Endothelial cell of umbilical vein (primary cell): ENCODE results near the gene ZDHHC20. TPM values are rescaled to one million over a fixed set of nuclear protein-coding genes. Genes with fewer than 3 reads are reported as not detected.

Experiments
- BruUV-seq: library from RNA; stranded (reverse); fragments of 400-500 nt; replicated peaks from 2 replicates; lab custom pipeline; 2021; lab: Mats Ljungman, UMichigan
- CTCF ChIA-PET: fragments of 300-600, 350-600 bp; sonication (Branson Sonifier 250); formaldehyde crosslinking; loops from one replicate; lab custom pipeline; 2021; ENCODE audit warnings: antibody characterized with exemption, inconsistent platforms; lab: Charles Lee
- POLR2A ChIA-PET: fragments of 300-600, 350-600 bp; sonication (Branson Sonifier 250); formaldehyde crosslinking; loops from one replicate; lab custom pipeline; 2021; ENCODE audit warnings: antibody characterized with exemption, inconsistent platforms; lab: Charles Lee
- DNase-seq: peaks from one replicate; pipeline ENCODE4 v3.0.0-alpha.2; 2011; ENCODE audit warnings: low read depth, low spot score
- FAIRE-seq: peaks from 2 replicates; lab custom pipeline; 2011; peaks lifted over from hg19 to GRCh38; lab: Jason Lieb, UNC
- H2AFZ ChIP-seq: 2 replicates; pipeline ENCODE4 v1.6.0; 2012; ENCODE audit warnings: low read depth, low read length, control low read depth, inconsistent platforms
- H3K27ac ChIP-seq: 2 replicates; pipeline ENCODE4 v1.5.1; 2011; ENCODE audit warnings: low read depth, mild to moderate bottlenecking, control low read depth, low read length, moderate library complexity; ENCODE audit not compliant: insufficient read depth
- H3K27me3 ChIP-seq, 2 experiments: 2 replicates each; pipeline versions ENCODE4 v1.6.0 to v1.6.1; 2011; ENCODE audit warnings: low read length in 2 of 2, mixed read lengths in 1 of 2; ENCODE audit not compliant: control insufficient read depth in 2 of 2, insufficient read depth in 2 of 2
- H3K36me3 ChIP-seq, 2 experiments: 2 replicates in 1 of 2; 3 replicates in 1 of 2; pipeline ENCODE4 v1.5.1; 2011; ENCODE audit warnings: low read length in 2 of 2, mild to moderate bottlenecking in 1 of 2, moderate library complexity in 1 of 2; ENCODE audit not compliant: control insufficient read depth in 2 of 2, insufficient read depth in 2 of 2; ENCODE audit errors: extremely low read depth in 1 of 2
- H3K4me1 ChIP-seq: 3 replicates; pipeline ENCODE4 v1.5.1; 2011; ENCODE audit warnings: mild to moderate bottlenecking, low read length; ENCODE audit not compliant: control insufficient read depth, insufficient read depth; ENCODE audit errors: extremely low read depth
- H3K4me2 ChIP-seq: 2 replicates; pipeline ENCODE4 v1.6.1; 2011; ENCODE audit warnings: low read length, control low read depth, mixed read lengths; ENCODE audit not compliant: insufficient read depth
- H3K4me3 ChIP-seq, 3 experiments: fragments of 200-600 bp in 1 of 3; sonication (generic), shearing (Covaris generic) in 1 of 3; replicated peaks in 1 of 3; 2 replicates each; pipeline ENCODE4 v1.5.1; 2011 to 2016; ENCODE audit warnings: control low read depth in 3 of 3, low read length in 3 of 3, mild to moderate bottlenecking in 2 of 3, inconsistent platforms in 1 of 3, low read depth in 1 of 3, moderate library complexity in 1 of 3; ENCODE audit not compliant: insufficient read depth in 1 of 3
- H3K79me2 ChIP-seq: 2 replicates; pipeline ENCODE4 v1.6.0; 2012; ENCODE audit warnings: low read length, inconsistent platforms; ENCODE audit not compliant: control insufficient read depth, insufficient read depth
- H3K9ac ChIP-seq: replicated peaks from 2 replicates; pipeline ENCODE3; 2011; ENCODE audit warnings: low read length, control low read depth; ENCODE audit not compliant: insufficient read depth; ENCODE audit errors: extremely low read depth
- H3K9me1 ChIP-seq: replicated peaks from 3 replicates; pipeline ENCODE4 v1.6.0; 2011; ENCODE audit warnings: mild to moderate bottlenecking, low read length; ENCODE audit not compliant: control insufficient read depth, insufficient read depth; ENCODE audit errors: extremely low read depth
- H3K9me3 ChIP-seq: replicated peaks from 2 replicates; pipeline ENCODE4 v1.5.1; 2012; ENCODE audit warnings: low read length, inconsistent platforms; ENCODE audit not compliant: control insufficient read depth, insufficient read depth
- H4K20me1 ChIP-seq: replicated peaks from 2 replicates; pipeline ENCODE3; 2011; ENCODE audit warnings: mild to moderate bottlenecking, low read length; ENCODE audit not compliant: control insufficient read depth, insufficient read depth; ENCODE audit errors: extremely low read depth
- CTCF ChIP-seq, 2 donors: IDR thresholded peaks; 1 replicate in 1 of 2; 2 replicates in 1 of 2; pipeline ENCODE4 v1.5.1; 2011; ENCODE audit warnings: low read length in 2 of 2, mild to moderate bottlenecking in 2 of 2, moderate library complexity in 2 of 2, control low read depth in 1 of 2, inconsistent platforms in 1 of 2, low read depth in 1 of 2; ENCODE audit not compliant: insufficient read depth in 1 of 2; ENCODE audit errors: extremely low read depth in 1 of 2
- EZH2 ChIP-seq: IDR thresholded peaks from 2 replicates; pipeline ENCODE4 v1.6.1; 2012; ENCODE audit warnings: borderline replicate concordance, low read depth, mild to moderate bottlenecking, moderate library complexity, low read length, inconsistent platforms; ENCODE audit not compliant: severe bottlenecking
- FOS ChIP-seq: IDR thresholded peaks from 2 replicates; pipeline ENCODE4 v1.6.1; 2011; ENCODE audit warnings: mild to moderate bottlenecking, low read length, moderate library complexity, borderline replicate concordance; ENCODE audit not compliant: insufficient read depth
- GATA2 ChIP-seq: IDR thresholded peaks from 2 replicates; pipeline ENCODE4 v1.7.0; 2011; ENCODE audit warnings: low read depth, mild to moderate bottlenecking, moderate library complexity, mixed read lengths, low read length; ENCODE audit not compliant: insufficient read length, insufficient read depth
- JUN ChIP-seq: IDR thresholded peaks from 2 replicates; pipeline ENCODE4 v1.6.1; 2011; ENCODE audit warnings: borderline replicate concordance, low read depth; ENCODE audit not compliant: insufficient read length, insufficient read depth
- MAX ChIP-seq: IDR thresholded peaks from 2 replicates; pipeline ENCODE4 v1.6.1; 2011; ENCODE audit not compliant: insufficient read depth, insufficient read length
- MYC ChIP-seq: IDR thresholded peaks from one replicate; pipeline ENCODE4 v1.6.1; 2011; ENCODE audit warnings: mild to moderate bottlenecking, low read depth, low read length
- POLR2A ChIP-seq: IDR thresholded peaks from 2 replicates; pipeline ENCODE4 v1.6.1; 2012; ENCODE audit warnings: low read depth, mild to moderate bottlenecking, control low read depth, low read length
- dilution Hi-C: fragments of 300-500 bp; cut with MboI; formaldehyde crosslinking; loops from one replicate; pipeline ENCODE4 v1.15.0; 2019; ENCODE audit warnings: low sequenced_read_pairs; ENCODE audit not compliant: extremely low pct_ligation_motif_present
- intact Hi-C: fragments of 100-400 bp; cut with micrococcal nuclease; formaldehyde crosslinking; loops from one replicate; pipeline ENCODE4 v1.10.0; 2022
- polyA plus RNA-seq, 4 experiments: library from polyadenylated mRNA; depleted of rRNA in 3 of 4; stranded (reverse) in 3 of 4; unstranded in 1 of 4; fragments of >200 nt; gene quantifications; 2 replicates each; pipeline versions ENCODE4 v1.2.1 to v1.2.3, GENCODE V29; 2011 to 2012; ENCODE audit warnings: missing spikeins in 1 of 4
- total RNA-seq: library from RNA; stranded (reverse); gene quantifications from 2 replicates; pipeline ENCODE4 v1.2.3, GENCODE V29; 2021

ZDHHC20 gene
- total and polyA plus RNA-seq, 2 donors (not counting 3 experiments of a cell fraction or from before 2014, with no cell fraction given): 22.1 to 59.4 TPM

- Histone ChIP-seq H3K4me2 (no peak overlapping the region), H3K27ac (no peak overlapping the region), H4K20me1 (no peaks in the 10 kb centered on the region), H3K9me1 (no peaks in the 10 kb centered on the region), H3K36me3 (no peaks in the 10 kb centered on the region), H3K4me3 (no peak overlapping the region), H3K9ac (no peak overlapping the region), H3K9me3 (no peaks in the 10 kb centered on the region), H2AFZ (no peak overlapping the region), H3K27me3 (no peaks in the 10 kb centered on the region), H3K79me2 (no peaks in the 10 kb centered on the region), H3K4me1 (no peaks in the 10 kb centered on the region)
- no peak for FAIRE-seq
- intact Hi-C loops (no loop called here), dilution Hi-C loops (no loop called here)
- DNase-seq: no peak
- no TSS peak for BruUV-seq
- CTCF ChIA-PET: no interaction called here
- POLR2A ChIA-PET: no interaction called here
- TF ChIP-seq FOS (no peak), JUN (no peak), POLR2A (no peak), MAX (no peak), EZH2 (no peak), GATA2 (no peak), MYC (no peak), CTCF (IDR thresholded peaks at IDR 0.05; ENCODE audit: extremely low read depth in 1 of 2, insufficient read depth in 1 of 2, low read depth in 1 of 2, low read length in 2 of 2) (no peak)
These were observed 97.4 kb downstream of the ZDHHC20 start for GRCh38 chr13:21361706-21362105.
